Activated B cell treated with CpG ODN at 0.5 μM for 24 hours (primary cell): ENCODE results near the gene HNRNPK. TPM values are rescaled to one million over a fixed set of nuclear protein-coding genes. Genes with fewer than 3 reads are reported as not detected.

Source experiments
- ATAC-seq: fragments of 200-7000 bp; cut with Tn5 transposase; one replicate; pipeline ENCODE4 v1.10.0; 2021; ENCODE audit warnings: low read depth, mild to moderate bottlenecking, moderate library complexity
- CTCF ChIA-PET: fragments of 350-600 bp; sonication (Branson Sonifier 250); formaldehyde crosslinking; loops from one replicate; lab custom pipeline; 2021; ENCODE audit warnings: antibody characterized with exemption; lab: Charles Lee
- POLR2A ChIA-PET: fragments of 350-600 bp; sonication (Branson Sonifier 250); formaldehyde crosslinking; loops from one replicate; lab custom pipeline; 2021; ENCODE audit warnings: antibody characterized with exemption; lab: Charles Lee
- DNase-seq: peaks from one replicate; pipeline ENCODE4 v3.0.0; 2022
- H3K27ac Mint-ChIP-seq: one replicate; pipeline ENCODE4 v1.8.0; 2020; ENCODE audit warnings: mixed read lengths
- H3K27me3 Mint-ChIP-seq: one replicate; pipeline ENCODE4 v1.8.0; 2021; ENCODE audit warnings: mixed read lengths
- H3K36me3 Mint-ChIP-seq: one replicate; pipeline ENCODE4 v1.8.0; 2021; ENCODE audit warnings: low read depth, mixed read lengths
- H3K4me1 Mint-ChIP-seq: one replicate; pipeline ENCODE4 v1.8.0; 2021; ENCODE audit warnings: mixed read lengths
- H3K4me3 Mint-ChIP-seq: one replicate; pipeline ENCODE4 v1.8.0; 2020; ENCODE audit warnings: mild to moderate bottlenecking, mixed read lengths
- H3K9me3 Mint-ChIP-seq: one replicate; pipeline ENCODE4 v1.8.0; 2020; ENCODE audit warnings: mixed read lengths
- CTCF ChIP-seq: fragments of 200-600 bp; IDR thresholded peaks from one replicate; pipeline ENCODE4 v1.8.0; 2022; ENCODE audit warnings: antibody characterized with exemption, mild to moderate bottlenecking
- intact Hi-C: fragments of 100-400 bp; cut with micrococcal nuclease; formaldehyde crosslinking; loops from one replicate; pipeline ENCODE4 v1.15.1; 2024
- total RNA-seq: library from RNA; stranded (reverse); gene quantifications from 2 replicates; pipeline ENCODE4 v1.2.3, GENCODE V29; 2022

The HNRNPK gene
- total RNA-seq, 1 donor from 2014 or later: 645 TPM

DNA sequence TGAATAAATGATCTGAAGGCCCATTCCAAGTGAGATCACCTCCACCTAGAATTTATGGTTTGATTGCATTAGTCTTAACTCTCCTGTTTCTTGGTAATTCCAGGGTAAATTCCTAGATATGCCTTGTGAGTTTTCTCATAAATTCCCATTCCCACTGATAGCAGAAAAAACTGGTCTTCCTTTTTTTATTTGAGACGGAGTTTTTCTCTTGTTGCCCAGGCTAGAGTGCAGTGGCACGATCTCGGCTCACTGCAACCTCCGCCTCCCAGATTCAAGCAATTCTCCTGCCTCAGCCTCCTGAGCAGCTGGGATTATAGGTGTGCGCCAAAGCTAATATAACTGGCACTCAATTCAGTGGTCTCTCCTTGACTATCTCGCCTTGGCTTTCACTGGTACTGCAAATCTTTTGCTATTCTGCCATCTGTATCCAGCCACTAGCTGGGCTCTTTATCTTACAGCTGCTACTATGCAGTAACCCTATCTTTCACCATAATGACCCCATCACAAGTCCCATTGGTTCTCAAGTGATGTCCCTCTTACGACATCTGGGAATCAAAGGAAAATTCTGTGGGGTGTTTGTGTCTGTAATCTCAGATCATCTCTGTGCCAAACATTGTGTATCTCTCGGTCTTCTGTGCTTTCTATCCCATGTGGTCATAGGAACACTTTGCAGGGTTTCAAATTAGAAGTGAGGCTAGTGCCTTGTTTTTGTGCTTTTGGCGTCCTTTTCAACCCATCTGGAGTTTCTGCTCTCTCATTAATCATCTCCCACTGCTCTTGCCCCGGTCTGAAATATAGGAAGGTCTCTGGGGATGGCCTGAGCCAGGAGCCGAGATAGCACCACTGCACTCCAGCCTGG lies 14.4 kb downstream of the HNRNPK start:
- Mint-ChIP-seq H3K4me1 (peaks cover 5% of the 10 kb centered on the region), H3K4me3 (no peak overlapping the region), H3K9me3 (no peaks in the 10 kb centered on the region), H3K27me3 (no peaks in the 10 kb centered on the region), H3K27ac (peak overlapping the region; percentile 57), H3K36me3 (peaks cover 46% of the 10 kb centered on the region)
- TF ChIP-seq CTCF: no peak
- DNase-seq (no peak), ATAC-seq (peak; percentile 14)
- ChIA-PET CTCF (no interaction called here), POLR2A (interaction anchor here (1.2 to 2.0 kb wide), 3 partner anchors 9 to 15 kb away, joined by 4 to 9 read pairs (median 5); partner anchors contain the start of genes HNRNPK and RMI1)
- intact Hi-C loops: loop anchor here (1.0 kb wide), 1 partner anchor 9 kb away; a partner anchor contains a TSS

GRCh38 chr9:83964973-83965349 lies 15.1 kb downstream of the HNRNPK start:
- no peak overlapping the region for H3K4me3 Mint-ChIP-seq
- CTCF ChIA-PET: no interaction called here

DNA sequence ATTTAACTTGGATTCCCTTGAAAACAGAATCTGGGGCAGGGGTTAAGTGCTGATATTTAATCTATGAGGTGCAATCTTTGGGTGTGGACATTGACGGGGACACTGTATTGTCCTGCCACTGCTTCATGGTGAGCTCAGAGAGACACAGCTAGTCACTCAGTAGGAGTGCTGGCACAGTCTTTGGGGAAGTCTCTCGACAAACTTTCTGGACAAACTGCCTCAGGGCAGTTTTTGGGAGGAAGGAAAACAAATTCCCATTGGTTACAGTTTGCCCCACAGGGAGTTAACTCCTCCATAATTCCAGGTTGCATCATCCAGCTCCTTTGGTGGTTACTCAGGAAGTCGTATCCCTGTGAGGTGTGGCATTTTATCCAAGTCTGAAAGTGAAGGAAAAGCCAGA lies 17.9 kb downstream of the HNRNPK start:
- H3K36me3 Mint-ChIP-seq: peaks cover 15% of the 10 kb centered on the region
- H3K9me3 Mint-ChIP-seq: no peaks in the 10 kb centered on the region
- no peak for DNase-seq
- ChIA-PET CTCF (no interaction called here), POLR2A (interaction anchor here (0.7 to 1.6 kb wide), 4 partner anchors 18 to 40 kb away, joined by 4 to 11 read pairs (median 6); partner anchors contain the start of genes HNRNPK, KIF27 and RMI1)
- no peak for TF ChIP-seq CTCF
- H3K4me1 Mint-ChIP-seq: peaks cover 9% of the 10 kb centered on the region
- H3K27ac Mint-ChIP-seq: no peak overlapping the region
- intact Hi-C loops: no loop called here
- no peaks in the 10 kb centered on the region for H3K27me3 Mint-ChIP-seq
- ATAC-seq: no peak
- no peak overlapping the region for H3K4me3 Mint-ChIP-seq

More at GRCh38 chr9:83964973-83965349, 15.1 kb downstream of the HNRNPK start:
- intact Hi-C loops: no loop called here
- TF ChIP-seq CTCF: no peak
- H3K27ac Mint-ChIP-seq: peak overlapping the region; percentile 57
- H3K36me3 Mint-ChIP-seq: peaks cover 40% of the 10 kb centered on the region
- H3K27me3 Mint-ChIP-seq: no peaks in the 10 kb centered on the region
- peaks cover 5% of the 10 kb centered on the region for H3K4me1 Mint-ChIP-seq
- ATAC-seq: no peak
- no peaks in the 10 kb centered on the region for H3K9me3 Mint-ChIP-seq
- no peak for DNase-seq
- POLR2A ChIA-PET: interaction anchor here (1.2 to 2.0 kb wide), 3 partner anchors 9 to 15 kb away, joined by 4 to 9 read pairs (median 5); partner anchors contain the start of genes HNRNPK and RMI1

DNA sequence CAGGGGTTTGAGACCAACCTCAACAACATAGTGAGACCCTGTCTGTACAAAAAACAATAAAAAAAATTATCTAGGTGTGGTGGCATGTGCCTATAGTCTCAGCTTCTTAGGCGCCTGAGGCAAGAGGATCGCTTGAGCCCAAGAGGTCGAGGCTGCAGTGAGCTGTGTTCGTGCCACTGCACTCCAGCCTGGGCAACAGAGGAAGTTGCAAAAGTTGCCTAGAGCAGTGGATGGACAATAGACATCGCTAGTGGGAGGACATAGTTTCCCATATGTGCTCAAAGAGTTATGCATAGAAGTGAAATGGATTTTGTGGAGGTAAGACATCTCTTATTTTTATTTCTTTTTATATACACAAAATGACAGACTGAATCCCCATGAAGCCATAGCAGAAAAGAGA lies 19.0 kb downstream of the HNRNPK start:
- H3K4me3 Mint-ChIP-seq: no peak overlapping the region
- no peak for TF ChIP-seq CTCF
- no peaks in the 10 kb centered on the region for H3K27me3 Mint-ChIP-seq
- intact Hi-C loops: no loop called here
- CTCF ChIA-PET: interaction anchor here (0.8 to 1.3 kb wide), 2 partner anchors 11 to 17 kb away, joined by 3 read pairs; no protein-coding TSS in a partner anchor
- ATAC-seq: no peak
- H3K9me3 Mint-ChIP-seq: no peaks in the 10 kb centered on the region
- H3K36me3 Mint-ChIP-seq: peaks cover 9% of the 10 kb centered on the region
- H3K27ac Mint-ChIP-seq: no peak overlapping the region
- no peak for DNase-seq
- POLR2A ChIA-PET: interaction anchor here (0.8 to 1.6 kb wide), 2 partner anchors 15 to 20 kb away, joined by 4 to 11 read pairs; partner anchors contain the start of genes HNRNPK and RMI1
- peaks cover 15% of the 10 kb centered on the region for H3K4me1 Mint-ChIP-seq

DNA sequence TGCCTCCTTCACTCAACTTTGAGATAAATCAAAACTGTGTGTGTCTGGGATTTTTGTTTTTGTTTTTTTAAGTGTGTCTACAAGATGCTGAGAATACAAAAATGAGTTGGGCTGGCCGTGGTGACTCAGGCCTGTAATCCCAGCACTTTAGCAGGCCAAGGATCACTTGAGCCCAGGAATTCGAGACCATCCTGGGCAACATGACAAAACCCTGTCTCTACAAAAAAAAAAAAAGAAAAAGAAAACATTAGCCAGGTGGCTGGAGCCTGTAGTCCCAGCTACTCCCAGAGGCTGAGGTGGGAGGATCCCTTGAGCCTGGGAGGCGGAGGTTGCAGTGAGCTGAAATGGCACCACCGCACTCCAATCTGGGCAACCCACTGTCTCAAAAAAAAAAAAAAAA lies 21.0 kb downstream of the HNRNPK start:
- Mint-ChIP-seq H3K9me3 (no peaks in the 10 kb centered on the region), H3K27me3 (no peaks in the 10 kb centered on the region), H3K4me3 (no peak overlapping the region), H3K4me1 (peaks cover 19% of the 10 kb centered on the region), H3K36me3 (peaks cover 8% of the 10 kb centered on the region), H3K27ac (no peak overlapping the region)
- CTCF ChIA-PET: no interaction called here
- DNase-seq (no peak), ATAC-seq (no peak)
- POLR2A ChIA-PET: interaction anchor here (0.7 kb wide), 1 partner anchor 38 kb away, joined by 7 read pairs; no protein-coding TSS in a partner anchor
- TF ChIP-seq CTCF: no peak
- intact Hi-C loops: no loop called here
